Ureter (tissue), 1 donor: ENCODE measurements around the gene CRY2. TPM values are rescaled to one million over a fixed set of nuclear protein-coding genes. Genes with fewer than 3 reads are reported as not detected.
A peak's percentile ranks its signal among the peaks of the same experiment; 100 is the strongest.

ENCODE experiments used
- DNase-seq: peaks from one replicate; pipeline ENCODE4 v3.0.0-alpha.2; 2020; ENCODE audit warnings: low spot score
- total RNA-seq: library from RNA; stranded (reverse); gene quantifications from one replicate; pipeline ENCODE4 v1.2.4, GENCODE V29; 2023
- donor health status: DM: yes; HTN: yes; CAD: no.

Gene CRY2
- total RNA-seq, 1 donor from 2014 or later = 49.9 TPM

DNA sequence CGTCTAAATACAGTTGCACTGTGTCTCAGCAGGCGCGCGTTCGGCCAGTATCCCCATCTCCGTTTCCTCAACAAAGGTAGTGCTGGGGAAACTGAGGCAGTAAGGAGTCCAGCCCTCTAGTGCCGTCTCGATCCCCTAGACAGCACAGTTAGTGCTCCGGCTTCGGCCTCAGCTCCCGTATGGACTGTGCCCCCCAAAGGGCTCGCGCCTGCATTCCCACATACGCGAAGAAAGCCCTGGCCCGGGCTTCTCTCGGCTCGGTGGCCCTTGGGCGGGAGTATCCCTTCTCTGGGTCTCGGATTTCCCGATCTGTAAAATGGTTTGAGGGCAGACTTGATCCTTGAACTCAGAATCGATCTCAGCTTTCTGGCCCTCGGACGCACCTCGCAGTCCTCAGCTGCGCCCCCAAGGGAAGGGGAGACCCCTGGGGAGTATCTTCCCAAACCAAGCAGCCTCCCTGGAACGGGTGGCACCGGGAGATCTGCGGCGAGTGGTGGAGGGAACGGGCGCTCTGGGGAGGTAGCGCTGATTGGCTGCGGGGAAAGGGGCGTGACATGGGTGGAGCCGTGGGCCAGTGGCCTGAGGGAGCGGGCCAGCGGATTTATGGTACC lies 71.2 kb downstream of the CRY2 start:
- DNase-seq = peak; percentile 84

DNA sequence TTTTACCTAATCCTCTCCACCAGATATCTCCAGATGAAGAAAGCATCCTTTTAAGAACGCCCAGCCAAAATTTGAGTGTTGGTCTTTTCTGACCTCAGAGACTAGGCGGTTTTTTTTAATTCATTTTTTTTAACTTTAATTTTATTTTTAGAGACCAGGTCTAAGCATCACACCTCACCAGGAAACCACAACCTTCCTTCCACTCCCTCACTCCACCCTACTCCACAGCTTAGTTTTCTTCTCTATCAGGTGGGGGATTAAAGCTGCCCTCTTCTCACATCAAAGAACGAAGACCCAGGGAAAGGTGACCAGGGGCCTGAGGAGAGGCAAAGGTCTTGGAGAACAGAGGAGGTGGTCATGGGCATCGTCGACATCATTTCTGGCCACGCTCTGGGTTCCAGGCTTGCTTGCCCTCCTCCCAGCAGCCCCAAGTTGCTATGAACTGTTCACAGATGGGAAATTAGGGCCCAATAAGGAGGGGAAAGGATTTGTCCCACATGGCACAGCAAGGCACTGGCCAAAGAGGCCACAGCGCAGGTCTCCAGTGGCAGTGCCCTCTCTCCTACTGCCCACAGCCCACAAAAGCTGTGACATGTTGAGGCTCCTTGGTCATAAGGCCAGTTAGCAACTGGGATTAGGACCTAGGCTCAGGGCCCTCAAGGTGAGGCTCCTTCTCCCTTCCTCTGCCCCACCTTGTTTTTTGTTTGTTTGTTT lies 71.8 kb downstream of the CRY2 start:
- DNase-seq = no peak

DNA sequence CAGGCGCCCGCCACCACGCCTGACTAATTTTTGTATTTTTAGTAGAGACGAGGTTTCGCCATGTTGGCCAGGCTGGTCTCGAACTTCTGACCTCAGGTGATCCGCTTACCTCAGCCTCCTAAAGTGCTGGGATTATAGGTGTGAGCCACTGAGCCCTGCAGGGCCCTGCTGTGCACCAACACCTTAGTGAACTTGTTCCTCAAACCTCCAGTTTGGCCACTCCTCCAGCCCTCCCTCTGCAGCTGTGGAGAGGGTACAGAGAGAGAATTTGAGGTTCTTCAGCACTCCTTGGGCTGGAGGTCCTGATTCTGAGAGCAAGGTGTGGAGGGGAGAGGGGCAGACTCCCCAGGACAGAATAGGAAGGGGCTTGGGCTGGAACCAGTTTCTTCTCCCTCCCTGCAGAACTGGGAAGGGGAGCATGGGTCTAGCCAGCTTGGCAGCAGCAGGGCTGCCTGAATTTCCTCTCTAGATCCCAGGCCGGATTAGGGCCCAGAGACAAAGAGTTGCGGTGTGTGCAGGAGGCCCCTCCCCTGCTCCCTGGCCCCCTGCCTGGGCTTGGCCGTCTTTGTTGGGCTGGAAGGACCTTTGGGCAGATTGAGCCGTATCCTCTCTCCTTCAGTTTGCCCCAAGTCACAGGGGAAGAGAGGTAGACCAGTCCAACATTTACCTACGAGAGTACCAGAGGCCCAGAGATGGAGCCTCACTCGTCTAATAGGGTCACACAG lies 72.7 kb downstream of the CRY2 start:
- DNase-seq = no peak

GRCh38 chr11:45920531-45921477 lies 73.5 kb downstream of the CRY2 start:
- DNase-seq = no peak

- no peak for DNase-seq
Observed at GRCh38 chr11:45921561-45922424, 74.5 kb downstream of the CRY2 start.

DNA sequence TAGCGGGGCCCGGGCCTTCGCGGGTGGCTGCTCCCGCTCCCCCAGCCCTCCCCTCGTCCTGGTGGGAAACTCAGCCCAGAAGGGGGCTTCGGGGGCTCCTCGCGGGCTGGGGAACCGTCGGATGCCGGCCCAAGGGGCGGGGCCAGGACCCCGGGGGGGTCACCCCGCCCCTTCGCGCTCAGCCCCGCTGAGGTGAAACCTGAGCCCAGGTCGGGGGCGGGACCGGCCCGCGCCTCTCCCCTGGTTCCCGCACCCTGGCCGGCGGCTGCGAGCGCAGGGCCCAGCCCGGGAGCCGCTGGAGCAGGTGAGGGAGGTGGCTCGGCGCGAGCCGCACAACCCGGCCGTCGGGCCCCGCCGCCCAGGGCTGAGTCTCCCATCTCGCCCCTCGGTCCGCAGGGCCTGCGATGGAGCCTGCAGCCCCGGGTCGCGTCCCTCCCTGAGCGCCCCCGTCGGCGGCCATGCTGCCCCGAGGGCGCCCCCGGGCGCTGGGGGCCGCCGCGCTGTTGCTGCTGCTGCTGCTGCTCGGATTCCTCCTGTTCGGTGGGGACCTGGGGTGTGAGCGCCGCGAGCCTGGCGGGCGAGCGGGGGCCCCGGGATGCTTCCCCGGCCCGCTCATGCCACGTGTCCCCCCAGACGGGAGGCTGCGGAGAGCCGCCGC lies 75.3 kb downstream of the CRY2 start, which contains the start of gene LARGE2:
Gene LARGE2 (plus strand): TSS at position 232 of the 658 bp plus-strand sequence. CDS start 227 bp downstream, at position 459.
- DNase-seq = no peak

- peak; percentile 45 for DNase-seq
Observed at GRCh38 chr11:45924036-45924915, 77.0 kb downstream of the CRY2 start.

DNA sequence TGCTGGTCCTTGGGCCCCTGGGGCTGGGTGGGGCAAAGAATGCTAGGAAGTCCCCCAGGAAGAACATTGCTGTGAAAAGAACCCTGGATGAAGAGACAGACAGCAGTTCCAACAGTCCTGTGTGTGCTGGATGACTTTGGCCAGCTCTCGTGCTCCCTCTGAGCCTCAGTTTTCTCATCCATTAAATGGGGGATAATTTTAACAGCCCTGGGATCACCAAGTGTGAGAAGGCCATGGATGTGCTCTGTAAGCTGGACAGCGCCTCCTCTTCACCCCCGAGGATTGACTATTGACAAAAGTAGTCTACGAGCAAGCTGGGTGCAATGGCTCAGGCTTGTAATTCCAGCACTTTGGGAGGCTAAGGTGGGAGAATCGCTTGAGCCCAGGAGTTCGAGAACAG lies 77.7 kb downstream of the CRY2 start:
- DNase-seq = no peak

DNA sequence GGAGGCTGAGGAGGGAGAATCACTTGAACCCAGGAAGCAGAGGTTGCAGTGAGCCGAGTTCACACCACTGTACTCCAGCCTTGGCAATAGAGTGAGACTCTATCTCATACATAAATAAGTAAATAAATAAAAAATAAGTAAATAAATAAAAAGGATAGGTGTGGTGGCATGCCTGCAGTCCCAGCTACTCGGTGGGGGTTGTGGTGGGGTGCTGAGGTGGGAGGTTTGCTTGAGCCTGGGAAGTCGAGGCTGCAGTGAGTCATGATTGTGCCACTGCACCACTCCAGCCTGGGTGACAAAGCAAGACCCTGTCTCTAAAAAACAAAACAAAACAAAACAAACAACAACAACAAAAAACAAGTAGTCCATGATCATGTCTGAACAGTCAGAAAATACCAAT lies 78.3 kb downstream of the CRY2 start:
- no peak for DNase-seq

DNA sequence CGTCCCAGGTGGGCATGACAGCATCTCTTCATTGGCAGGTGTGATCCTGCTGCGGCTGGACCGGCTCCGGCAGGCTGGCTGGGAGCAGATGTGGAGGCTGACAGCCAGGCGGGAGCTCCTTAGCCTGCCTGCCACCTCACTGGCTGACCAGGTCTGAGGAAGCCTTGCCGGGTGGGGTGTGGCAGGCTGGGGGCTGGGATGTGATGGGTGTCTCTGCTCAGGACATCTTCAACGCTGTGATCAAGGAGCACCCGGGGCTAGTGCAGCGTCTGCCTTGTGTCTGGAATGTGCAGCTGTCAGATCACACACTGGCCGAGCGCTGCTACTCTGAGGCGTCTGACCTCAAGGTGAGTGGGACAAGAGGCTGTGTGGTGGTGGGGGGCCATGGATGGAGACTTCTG lies 78.7 kb downstream of the CRY2 start:
- DNase-seq = peak; percentile 36

GRCh38 chr11:45926536-45927331 lies 79.5 kb downstream of the CRY2 start:
- peak; percentile 37 for DNase-seq

GRCh38 chr11:45927332-45927683 lies 80.0 kb downstream of the CRY2 start:
- DNase-seq = peak; percentile 29

- DNase-seq = peak; percentile 36
Observed at GRCh38 chr11:45927684-45928413, 80.6 kb downstream of the CRY2 start.

DNA sequence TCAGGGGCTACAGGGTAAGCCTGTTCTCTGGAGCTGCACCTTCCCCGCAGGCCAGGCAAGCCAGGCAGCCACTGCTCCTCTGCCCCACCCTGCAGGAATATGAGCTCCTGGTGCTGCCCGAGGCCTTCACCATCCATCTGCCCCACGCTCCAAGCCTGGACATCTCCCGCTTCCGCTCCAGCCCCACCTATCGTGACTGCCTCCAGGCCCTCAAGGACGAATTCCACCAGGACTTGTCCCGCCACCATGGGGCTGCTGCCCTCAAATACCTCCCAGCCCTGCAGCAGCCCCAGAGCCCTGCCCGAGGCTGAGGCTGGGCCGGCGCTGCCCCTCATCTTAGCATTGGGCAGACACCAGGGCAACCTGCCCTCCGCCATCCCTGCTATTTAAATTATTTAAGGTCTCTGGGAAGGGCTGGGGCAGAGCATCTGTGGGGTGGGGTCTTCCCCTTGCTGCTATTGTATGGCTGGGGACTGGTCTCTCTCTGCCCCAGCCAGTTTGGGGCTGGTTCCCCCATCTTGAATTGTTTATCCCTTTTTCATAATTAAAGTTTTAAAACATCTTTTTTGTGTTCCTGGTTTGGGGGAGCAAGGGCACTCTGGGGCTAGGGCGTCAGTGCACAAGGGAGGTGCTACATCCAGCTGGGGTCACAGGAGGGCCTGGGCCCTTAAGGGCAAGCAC lies 81.4 kb downstream of the CRY2 start:
- DNase-seq = peak; percentile 39

GRCh38 chr11:45929486-45930030 lies 82.3 kb downstream of the CRY2 start:
- no peak for DNase-seq

DNA sequence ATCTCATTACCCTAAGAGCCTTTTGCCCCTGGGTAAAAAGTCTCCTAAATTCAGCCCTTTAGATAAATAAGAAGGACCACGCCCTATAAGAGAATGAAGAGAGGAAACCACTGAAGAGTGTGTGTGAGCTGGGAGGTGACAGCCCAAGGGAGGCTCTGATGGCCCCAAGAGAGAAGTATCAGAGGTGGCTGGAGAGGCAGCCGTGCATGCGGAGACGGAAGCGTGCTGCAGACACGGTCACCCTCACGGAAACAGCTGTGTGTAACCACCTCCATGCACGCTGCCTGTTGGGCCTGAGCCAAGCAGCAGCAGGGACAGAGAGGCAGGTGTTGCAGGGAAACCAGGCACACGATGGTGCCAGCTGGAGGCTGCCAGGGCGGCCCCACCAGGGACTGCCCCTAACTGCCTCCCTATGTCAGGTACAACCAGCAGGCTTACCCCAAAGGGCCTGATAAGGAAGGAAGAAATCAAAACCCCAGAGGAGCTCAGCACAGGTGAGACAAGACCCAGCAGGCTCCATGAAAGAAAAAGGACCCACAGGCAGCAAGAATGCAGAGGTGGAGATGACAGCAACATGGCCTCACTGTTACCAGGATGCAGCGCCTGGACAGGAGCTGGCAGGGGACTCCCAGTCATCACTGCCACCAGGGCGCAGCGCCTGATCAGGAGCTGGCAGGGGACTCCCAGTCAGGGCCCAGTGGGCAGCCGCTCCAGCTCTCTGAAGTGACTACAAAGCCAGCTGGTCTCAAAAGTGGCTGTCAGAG lies 82.9 kb downstream of the CRY2 start:
- DNase-seq = peak; percentile 72
